Astrocyte of the cerebellum (primary cell): ENCODE data around the gene KCNG2.

ENCODE experiments used
- DNase-seq: peaks from one replicate; pipeline ENCODE4 v3.0.0-alpha.2; 2011; ENCODE audit warnings: low read depth
- H3K4me3 ChIP-seq: 2 replicates; pipeline ENCODE4 v1.5.1; 2011; ENCODE audit warnings: mild to moderate bottlenecking, low read depth, low read length, moderate library complexity
- CTCF ChIP-seq: IDR thresholded peaks from 2 replicates; pipeline ENCODE4 v1.5.1; 2012; ENCODE audit warnings: low read length, low read depth, moderate library complexity, mild to moderate bottlenecking; ENCODE audit errors: missing control alignments
- in situ Hi-C: cut with HindIII; loops from 2 replicates; pipeline ENCODE4 v1.10.0; 2017; ENCODE audit warnings: low sequenced_read_pairs

Gene KCNG2

GRCh38 chr18:79921984-79922965 is 124.5 kb downstream of the KCNG2 start:
- no peak for DNase-seq
- no peak overlapping the region for H3K4me3 ChIP-seq
- in situ Hi-C loops = no loop called here
- TF ChIP-seq CTCF = no peak

DNA sequence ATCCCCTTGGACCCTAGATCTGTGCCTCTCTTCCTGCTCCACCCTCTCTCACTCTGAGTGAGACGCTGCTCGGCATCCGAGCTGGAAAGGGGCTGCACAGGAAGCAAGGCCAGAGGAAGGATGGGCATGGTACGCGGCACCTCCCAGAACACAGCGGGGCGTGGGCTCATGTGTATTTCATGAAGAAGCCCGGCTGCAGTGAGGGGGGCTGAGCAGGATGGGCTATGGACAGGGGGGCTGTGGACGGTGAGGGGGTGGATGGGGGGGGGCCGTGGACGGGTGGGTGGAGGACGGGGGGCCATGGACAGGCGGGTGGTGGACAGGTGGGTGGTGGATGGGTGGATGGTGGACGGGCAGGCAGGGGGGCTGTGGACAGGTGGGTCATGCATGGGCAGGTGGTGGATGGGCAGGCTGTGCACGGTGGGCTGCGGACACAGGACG is 125.3 kb downstream of the KCNG2 start:
- no peak for DNase-seq
- in situ Hi-C loops = no loop called here
- no peak overlapping the region for H3K4me3 ChIP-seq
- TF ChIP-seq CTCF = no peak

- no peak for DNase-seq
- TF ChIP-seq CTCF = no peak
- H3K4me3 ChIP-seq = no peak overlapping the region
- in situ Hi-C loops = no loop called here
These were observed 126.3 kb downstream of the KCNG2 start for GRCh38 chr18:79923896-79924585.

DNA sequence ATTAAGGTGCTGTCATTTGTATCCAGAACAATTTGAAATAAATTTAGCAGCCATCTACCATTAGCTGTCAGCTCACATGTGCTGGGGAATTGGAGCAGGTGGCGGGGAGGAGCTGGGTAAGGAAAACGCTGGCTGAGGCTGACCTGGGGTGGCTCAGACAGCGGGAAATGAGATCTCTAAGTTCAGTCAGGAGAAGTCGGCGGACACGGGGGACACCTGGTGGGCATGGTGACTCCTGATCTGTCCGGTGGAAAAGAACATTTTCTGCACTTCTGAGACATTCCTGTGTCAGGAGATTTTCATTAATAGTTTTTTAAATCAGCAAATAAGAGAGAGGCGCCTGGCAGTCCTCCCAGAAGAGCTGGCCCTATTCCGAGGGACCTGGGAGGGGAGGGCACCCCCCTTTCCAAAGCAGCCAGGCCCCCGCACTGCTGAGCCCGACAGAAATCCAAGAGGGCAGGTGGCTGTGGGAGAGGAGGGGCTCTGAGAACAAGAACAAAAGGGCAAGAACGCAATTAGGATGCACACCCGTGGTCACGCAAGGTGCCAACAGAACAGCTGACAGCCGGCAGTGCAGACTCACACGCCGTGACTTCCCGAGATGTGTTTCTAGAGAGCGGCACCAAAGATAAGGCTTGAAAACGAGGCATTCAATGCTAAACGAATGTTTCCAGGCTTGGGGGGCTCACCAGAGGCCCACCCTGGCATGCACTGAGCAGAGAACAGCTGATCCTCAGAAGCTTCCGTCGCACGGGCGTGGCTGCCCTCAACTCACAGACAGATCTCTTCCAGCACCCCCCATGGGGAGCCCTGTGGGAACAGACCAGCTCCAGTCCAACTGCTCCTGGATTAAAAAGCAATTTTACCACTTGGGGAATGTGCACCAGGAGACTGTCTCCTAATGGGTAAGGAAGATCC is 127.3 kb downstream of the KCNG2 start:
- no peak overlapping the region for H3K4me3 ChIP-seq
- in situ Hi-C loops = loop anchor here (5.0 kb wide), 1 partner anchor 63 kb away; no protein-coding TSS in a partner anchor
- TF ChIP-seq CTCF = no peak
- DNase-seq = no peak

DNA sequence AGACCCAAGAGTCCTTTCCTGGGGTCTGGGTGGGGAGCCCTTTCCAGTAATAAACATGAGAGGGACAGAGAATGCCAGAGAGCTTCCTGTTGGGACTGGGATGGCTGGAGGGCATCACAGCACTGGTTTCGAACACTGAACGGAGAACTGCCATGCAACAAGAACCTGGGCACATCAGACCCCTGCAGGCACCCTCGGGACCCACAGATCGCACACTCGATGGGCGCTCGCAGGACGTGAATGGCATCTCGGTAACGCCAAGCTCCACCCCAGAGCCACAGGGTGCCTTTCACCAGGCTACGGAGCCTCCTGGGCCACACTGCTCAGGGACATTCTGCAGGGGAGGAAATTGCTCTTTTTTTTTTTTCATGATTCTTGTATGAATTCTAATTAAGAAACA is 128.6 kb downstream of the KCNG2 start:
- no peak overlapping the region for H3K4me3 ChIP-seq
- no peak for TF ChIP-seq CTCF
- in situ Hi-C loops = loop anchor here (5.0 kb wide), 1 partner anchor 64 kb away; no protein-coding TSS in a partner anchor
- no peak for DNase-seq
